ENCODE data around the gene CRAT.

Gene CRAT

DNA sequence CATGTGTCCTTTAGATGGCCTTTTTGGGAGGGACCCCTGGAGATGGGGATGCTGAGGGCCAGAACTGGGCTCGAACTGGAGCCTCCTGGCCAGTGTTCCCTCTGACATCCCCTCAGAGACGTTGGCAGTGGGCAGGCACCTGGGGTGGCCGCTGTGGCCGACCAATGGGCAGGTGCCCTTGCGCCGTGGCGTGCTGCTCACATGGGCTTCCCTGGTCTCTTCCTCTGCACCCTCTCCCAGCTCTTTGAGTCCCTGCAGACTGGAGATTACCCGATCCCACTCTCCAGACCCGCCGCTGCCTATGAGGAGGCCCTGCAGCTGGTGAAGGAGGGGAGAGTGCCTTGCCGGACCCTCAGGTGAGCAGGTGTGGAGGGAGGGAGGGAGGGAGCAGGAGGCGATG lies 49.6 kb downstream of the CRAT start:
- DNase-seq = no peak

- no peak for DNase-seq
Measured at GRCh38 chr9:129059796-129060785, 50.5 kb downstream of the CRAT start.

DNA sequence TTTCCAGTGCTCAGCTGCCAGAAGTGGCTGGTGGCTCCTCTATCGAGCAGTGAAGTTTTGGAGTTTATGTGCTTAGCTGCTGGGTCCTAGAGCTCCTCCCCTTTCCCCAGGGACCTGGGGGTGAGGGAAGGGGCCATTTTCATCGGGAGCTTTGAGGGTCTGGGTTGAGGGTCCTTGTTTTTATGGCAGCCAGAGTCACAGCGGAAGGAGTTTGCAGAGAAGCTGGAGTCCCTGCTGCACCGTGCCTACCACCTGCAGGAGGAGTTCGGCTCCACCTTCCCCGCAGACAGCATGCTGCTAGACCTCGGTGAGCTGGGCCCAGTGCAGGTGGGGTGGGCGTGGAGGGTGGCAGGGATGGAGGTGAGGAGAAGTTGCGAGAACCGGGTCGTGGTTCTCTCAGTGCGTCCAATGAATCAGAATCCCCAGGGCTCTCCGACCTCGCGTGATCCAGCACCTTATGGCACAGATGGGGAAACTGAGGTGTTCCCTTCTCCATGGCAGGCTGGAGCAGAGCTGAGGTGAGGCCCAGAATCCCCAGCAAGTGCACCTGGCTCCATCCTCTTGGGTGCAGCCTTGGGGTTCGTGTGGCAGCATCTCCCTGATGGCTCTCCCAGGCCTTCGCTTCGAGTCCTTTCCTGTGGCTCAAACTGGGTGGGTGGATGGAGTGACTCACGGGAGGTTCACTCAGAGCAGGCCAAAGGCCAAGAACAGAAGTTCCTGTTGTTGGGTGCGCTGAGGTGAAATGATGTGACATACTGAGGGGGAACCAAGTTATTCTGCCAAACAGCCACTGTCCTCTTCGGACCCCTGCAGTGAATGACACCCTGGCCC lies 51.4 kb downstream of the CRAT start:
- no peak for DNase-seq

DNA sequence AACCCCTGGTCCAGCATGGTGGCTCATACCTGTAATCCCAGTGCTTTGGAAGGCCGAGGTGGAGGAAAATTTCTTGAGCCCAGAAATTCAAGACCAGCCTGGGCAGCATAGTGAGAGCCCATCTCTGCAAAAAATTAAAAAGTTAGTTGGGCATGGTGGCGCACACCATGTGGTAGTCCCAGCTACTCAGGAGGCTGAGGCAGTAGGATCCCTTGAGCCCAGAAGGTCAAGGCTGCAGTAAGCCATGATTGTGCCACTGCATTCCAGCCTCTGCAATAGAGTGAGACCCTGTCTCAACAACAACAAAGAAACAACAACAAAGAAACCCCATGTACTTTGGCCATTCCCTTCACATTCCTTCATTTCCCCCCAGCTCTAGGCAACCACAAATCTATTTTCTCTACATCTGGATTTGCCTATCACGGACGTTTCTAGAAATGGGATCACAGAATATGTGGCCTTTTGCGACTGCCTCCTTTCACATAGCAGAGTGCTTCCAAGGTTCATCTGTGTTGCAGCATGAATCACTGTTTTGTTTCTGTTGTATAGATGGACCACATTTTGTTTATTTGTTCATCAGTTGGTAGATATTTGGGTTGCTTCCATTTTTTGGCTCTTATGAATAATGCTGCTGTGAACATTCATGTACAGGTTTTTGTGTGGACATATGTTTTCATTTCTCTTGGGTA lies 56.3 kb downstream of the CRAT start:
- no peak for DNase-seq

DNA sequence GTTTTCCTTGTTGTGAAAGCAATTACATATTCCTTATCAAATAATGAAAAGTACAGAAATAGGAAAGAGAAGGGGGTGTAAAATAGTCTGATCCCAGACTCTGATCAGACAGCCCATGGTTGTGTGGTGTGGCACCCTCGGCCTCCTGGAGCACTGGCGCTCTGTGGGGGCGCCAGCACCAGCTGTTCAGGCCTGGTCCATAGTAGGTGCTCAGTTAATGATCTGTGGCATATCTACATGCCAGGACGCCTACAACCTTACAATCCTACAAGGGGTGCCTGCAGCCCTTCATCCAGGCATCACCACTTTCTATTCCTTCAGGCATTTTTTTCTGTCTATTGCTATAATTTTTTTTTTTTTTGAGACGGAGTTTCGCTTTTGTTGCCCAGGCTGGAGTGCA lies 57.6 kb downstream of the CRAT start:
- no peak for DNase-seq

DNA sequence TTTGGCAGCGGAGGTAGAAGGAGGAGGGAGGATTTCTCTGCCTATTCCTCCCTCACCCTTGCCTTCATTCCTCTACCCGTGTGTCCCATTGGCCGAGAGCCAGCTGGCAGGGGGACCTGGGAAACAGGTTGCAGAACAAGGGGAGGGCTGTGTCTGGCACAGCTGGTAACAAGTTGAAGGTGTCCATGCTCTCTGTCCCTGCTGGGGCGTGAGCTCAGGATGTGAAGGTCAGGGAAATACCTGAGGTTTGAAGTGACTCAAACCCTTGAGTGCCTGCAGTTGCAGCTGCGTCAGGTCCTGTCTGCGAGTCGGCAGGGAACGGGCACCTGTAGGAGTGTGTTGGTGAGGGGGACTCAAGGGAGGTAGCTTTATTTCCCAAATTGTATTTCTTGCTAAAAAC lies 58.0 kb downstream of the CRAT start:
- no peak for DNase-seq
